Esophagus squamous epithelium (tissue), 4 donors: ENCODE data around the gene RP9.

Experiments used
- CTCF ChIP-seq, 6 experiments: fragments of 450-650 bp in 4 of 6; fragments of 200-600 bp in 2 of 6; sonication (generic) in 2 of 6; IDR thresholded peaks; one replicate each; pipeline ENCODE4 v1.5.1; 2016 to 2019; ENCODE audit warnings: antibody characterized with exemption in 6 of 6, mild to moderate bottlenecking in 4 of 6, moderate library complexity in 4 of 6
- POLR2A ChIP-seq, 4 donors: fragments of 450-650 bp; IDR thresholded peaks; one replicate each; pipeline ENCODE4 v1.6.1; 2017; ENCODE audit warnings: antibody characterized with exemption in 4 of 4, mild to moderate bottlenecking in 4 of 4, moderate library complexity in 3 of 4

GRCh38 chr7:33107136-33108066, 1.8 kb downstream of the RP9 start:
- TF ChIP-seq CTCF (IDR thresholded peaks at IDR 0.05): peak in 2 of 6 experiments; percentile 36 to 40
- TF ChIP-seq POLR2A (IDR thresholded peaks at IDR 0.05): no peak
